ENCODE measurements around the gene GPRC5C.

DNA sequence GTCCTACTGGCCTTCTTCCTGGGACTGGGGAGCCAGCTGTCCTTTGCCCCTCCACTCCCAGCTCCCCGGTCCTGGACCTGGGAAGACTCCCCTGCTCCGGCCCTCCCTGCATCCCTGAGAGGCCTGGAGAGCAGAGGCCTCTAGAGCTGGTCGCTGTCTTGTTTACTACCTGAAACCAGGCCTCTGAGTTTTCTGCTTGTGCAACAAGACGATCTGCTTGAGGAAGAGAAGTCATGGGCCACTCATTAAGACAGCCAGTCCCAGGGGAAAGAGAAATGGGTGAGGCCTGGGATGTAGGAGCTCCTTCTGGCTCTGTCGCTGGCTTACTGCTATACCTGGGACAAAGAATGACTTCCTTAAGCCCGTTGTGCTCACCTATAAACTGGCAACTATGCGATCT is 29.8 kb upstream of the GPRC5C start:
- no peak for TF ChIP-seq POLR2AphosphoS5 (IDR thresholded peaks at IDR 0.05; ENCODE audit: low read depth)
- TF ChIP-seq, protein P1, sequence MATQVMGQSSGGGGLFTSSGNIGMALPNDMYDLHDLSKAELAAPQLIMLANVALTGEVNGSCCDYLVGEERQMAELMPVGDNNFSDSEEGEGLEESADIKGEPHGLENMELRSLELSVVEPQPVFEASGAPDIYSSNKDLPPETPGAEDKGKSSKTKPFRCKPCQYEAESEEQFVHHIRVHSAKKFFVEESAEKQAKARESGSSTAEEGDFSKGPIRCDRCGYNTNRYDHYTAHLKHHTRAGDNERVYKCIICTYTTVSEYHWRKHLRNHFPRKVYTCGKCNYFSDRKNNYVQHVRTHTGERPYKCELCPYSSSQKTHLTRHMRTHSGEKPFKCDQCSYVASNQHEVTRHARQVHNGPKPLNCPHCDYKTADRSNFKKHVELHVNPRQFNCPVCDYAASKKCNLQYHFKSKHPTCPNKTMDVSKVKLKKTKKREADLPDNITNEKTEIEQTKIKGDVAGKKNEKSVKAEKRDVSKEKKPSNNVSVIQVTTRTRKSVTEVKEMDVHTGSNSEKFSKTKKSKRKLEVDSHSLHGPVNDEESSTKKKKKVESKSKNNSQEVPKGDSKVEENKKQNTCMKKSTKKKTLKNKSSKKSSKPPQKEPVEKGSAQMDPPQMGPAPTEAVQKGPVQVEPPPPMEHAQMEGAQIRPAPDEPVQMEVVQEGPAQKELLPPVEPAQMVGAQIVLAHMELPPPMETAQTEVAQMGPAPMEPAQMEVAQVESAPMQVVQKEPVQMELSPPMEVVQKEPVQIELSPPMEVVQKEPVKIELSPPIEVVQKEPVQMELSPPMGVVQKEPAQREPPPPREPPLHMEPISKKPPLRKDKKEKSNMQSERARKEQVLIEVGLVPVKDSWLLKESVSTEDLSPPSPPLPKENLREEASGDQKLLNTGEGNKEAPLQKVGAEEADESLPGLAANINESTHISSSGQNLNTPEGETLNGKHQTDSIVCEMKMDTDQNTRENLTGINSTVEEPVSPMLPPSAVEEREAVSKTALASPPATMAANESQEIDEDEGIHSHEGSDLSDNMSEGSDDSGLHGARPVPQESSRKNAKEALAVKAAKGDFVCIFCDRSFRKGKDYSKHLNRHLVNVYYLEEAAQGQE (IDR thresholded peaks at IDR 0.05; ENCODE audit: insufficient replicate concordance, low read depth): no peak
- TF ChIP-seq, protein P2, sequence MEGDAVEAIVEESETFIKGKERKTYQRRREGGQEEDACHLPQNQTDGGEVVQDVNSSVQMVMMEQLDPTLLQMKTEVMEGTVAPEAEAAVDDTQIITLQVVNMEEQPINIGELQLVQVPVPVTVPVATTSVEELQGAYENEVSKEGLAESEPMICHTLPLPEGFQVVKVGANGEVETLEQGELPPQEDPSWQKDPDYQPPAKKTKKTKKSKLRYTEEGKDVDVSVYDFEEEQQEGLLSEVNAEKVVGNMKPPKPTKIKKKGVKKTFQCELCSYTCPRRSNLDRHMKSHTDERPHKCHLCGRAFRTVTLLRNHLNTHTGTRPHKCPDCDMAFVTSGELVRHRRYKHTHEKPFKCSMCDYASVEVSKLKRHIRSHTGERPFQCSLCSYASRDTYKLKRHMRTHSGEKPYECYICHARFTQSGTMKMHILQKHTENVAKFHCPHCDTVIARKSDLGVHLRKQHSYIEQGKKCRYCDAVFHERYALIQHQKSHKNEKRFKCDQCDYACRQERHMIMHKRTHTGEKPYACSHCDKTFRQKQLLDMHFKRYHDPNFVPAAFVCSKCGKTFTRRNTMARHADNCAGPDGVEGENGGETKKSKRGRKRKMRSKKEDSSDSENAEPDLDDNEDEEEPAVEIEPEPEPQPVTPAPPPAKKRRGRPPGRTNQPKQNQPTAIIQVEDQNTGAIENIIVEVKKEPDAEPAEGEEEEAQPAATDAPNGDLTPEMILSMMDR (IDR thresholded peaks at IDR 0.05; ENCODE audit: insufficient read depth, low read length): no peak
